GM10847 (cell line): ENCODE results near the gene ATP6V0A1.

ENCODE experiments used
- POLR2A ChIP-seq: IDR thresholded peaks from 2 replicates; pipeline ENCODE4 v1.6.1; 2011; ENCODE audit not compliant: insufficient read length; ENCODE audit errors: extremely low read depth

The ATP6V0A1 gene

GRCh38 chr17:42424991-42425610, 33.6 kb upstream of the ATP6V0A1 start:
- TF ChIP-seq POLR2A: no peak

- no peak for TF ChIP-seq POLR2A
Observed at GRCh38 chr17:42428141-42428944, 30.3 kb upstream of the ATP6V0A1 start.

- no peak for TF ChIP-seq POLR2A
Observed at GRCh38 chr17:42429726-42430447, 28.8 kb upstream of the ATP6V0A1 start.

- TF ChIP-seq POLR2A: no peak
Observed at GRCh38 chr17:42431758-42432161, 26.9 kb upstream of the ATP6V0A1 start.

GRCh38 chr17:42436391-42436790, 22.3 kb upstream of the ATP6V0A1 start:
- TF ChIP-seq POLR2A: no peak

GRCh38 chr17:42438600-42439567, 19.8 kb upstream of the ATP6V0A1 start:
- no peak for TF ChIP-seq POLR2A

- TF ChIP-seq POLR2A: no peak
Observed at GRCh38 chr17:42441371-42442195, 17.1 kb upstream of the ATP6V0A1 start.

GRCh38 chr17:42442196-42442565, 16.5 kb upstream of the ATP6V0A1 start:
- TF ChIP-seq POLR2A: no peak

GRCh38 chr17:42453439-42453838, 5.2 kb upstream of the ATP6V0A1 start:
- TF ChIP-seq POLR2A: no peak

- no peak for TF ChIP-seq POLR2A
Observed at GRCh38 chr17:42456223-42457106, 2.2 kb upstream of the ATP6V0A1 start.

GRCh38 chr17:42457107-42457792, 1.4 kb upstream of the ATP6V0A1 start:
- no peak for TF ChIP-seq POLR2A

- no peak for TF ChIP-seq POLR2A
Observed at GRCh38 chr17:42459256-42459800, 650 bp downstream of the ATP6V0A1 start.

- no peak for TF ChIP-seq POLR2A
Observed at GRCh38 chr17:42459801-42460281, 1.2 kb downstream of the ATP6V0A1 start.
